ENCODE measurements around the gene C16orf87.

DNA sequence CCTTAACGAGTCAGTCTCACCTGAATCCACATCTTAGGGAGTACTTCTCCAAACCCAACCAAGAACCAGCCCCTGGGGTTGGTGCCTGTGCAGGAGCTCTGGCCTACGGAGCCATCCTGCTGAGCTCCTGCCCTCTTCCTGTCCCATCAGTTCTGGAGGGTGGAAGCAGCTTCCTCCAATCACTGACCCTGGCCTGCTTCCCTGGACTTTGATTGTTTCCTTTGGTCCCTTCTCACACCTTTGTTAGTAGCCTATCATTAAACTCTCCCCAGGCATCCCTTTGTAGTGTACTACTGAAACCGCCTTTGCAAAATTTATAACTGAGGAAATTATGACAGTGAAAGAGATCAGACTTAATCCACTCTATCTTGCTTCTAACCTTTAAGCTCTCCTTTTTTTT, 21.1 kb upstream of the C16orf87 start:
- TF ChIP-seq, protein P1, sequence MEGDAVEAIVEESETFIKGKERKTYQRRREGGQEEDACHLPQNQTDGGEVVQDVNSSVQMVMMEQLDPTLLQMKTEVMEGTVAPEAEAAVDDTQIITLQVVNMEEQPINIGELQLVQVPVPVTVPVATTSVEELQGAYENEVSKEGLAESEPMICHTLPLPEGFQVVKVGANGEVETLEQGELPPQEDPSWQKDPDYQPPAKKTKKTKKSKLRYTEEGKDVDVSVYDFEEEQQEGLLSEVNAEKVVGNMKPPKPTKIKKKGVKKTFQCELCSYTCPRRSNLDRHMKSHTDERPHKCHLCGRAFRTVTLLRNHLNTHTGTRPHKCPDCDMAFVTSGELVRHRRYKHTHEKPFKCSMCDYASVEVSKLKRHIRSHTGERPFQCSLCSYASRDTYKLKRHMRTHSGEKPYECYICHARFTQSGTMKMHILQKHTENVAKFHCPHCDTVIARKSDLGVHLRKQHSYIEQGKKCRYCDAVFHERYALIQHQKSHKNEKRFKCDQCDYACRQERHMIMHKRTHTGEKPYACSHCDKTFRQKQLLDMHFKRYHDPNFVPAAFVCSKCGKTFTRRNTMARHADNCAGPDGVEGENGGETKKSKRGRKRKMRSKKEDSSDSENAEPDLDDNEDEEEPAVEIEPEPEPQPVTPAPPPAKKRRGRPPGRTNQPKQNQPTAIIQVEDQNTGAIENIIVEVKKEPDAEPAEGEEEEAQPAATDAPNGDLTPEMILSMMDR (tag by site-specific recombination; IDR thresholded peaks at IDR 0.05), result no peak
- TF ChIP-seq ZNF530 (tag by site-specific recombination; IDR thresholded peaks at IDR 0.05; ENCODE audit: low read depth), result no peak
- TF ChIP-seq, protein P2, sequence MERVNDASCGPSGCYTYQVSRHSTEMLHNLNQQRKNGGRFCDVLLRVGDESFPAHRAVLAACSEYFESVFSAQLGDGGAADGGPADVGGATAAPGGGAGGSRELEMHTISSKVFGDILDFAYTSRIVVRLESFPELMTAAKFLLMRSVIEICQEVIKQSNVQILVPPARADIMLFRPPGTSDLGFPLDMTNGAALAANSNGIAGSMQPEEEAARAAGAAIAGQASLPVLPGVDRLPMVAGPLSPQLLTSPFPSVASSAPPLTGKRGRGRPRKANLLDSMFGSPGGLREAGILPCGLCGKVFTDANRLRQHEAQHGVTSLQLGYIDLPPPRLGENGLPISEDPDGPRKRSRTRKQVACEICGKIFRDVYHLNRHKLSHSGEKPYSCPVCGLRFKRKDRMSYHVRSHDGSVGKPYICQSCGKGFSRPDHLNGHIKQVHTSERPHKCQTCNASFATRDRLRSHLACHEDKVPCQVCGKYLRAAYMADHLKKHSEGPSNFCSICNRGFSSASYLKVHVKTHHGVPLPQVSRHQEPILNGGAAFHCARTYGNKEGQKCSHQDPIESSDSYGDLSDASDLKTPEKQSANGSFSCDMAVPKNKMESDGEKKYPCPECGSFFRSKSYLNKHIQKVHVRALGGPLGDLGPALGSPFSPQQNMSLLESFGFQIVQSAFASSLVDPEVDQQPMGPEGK (tag by site-specific recombination; IDR thresholded peaks at IDR 0.05), result no peak

Measured in HEK293 (cell line).